ENCODE measurements around the gene CDC42BPB. TPM values are rescaled to one million over a fixed set of nuclear protein-coding genes. Genes with fewer than 3 reads are reported as not detected.

The CDC42BPB gene
- total and polyA plus RNA-seq, 2 of the 4 experiments (the other 2 are of a cell fraction): 49.1 to 81.4 TPM

GRCh38 chr14:102924632-102925588 lies 132.4 kb downstream of the CDC42BPB start:
- dilution Hi-C loops (cut with HindIII; ENCODE audit: low sequenced_read_pairs, unreplicated experiment): no loop called here

More at GRCh38 chr14:102924632-102925588, 132.4 kb downstream of the CDC42BPB start:
- Histone ChIP-seq H2AFZ (replicated peaks; ENCODE audit: low read length, poor library complexity) (no peak overlapping the region), H3K4me1 (ENCODE audit: control insufficient read depth, insufficient read depth, low read length) (peaks cover 13% of the 10 kb centered on the region), H4K91ac (ENCODE audit: insufficient read depth, low read depth, low read length) (no peak overlapping the region), H2BK120ac (ENCODE audit: low read depth, low read length) (no peak overlapping the region), H3K9me3 (ENCODE audit: control insufficient read depth, insufficient read depth, low read length) (peaks cover 7% of the 10 kb centered on the region; the same call in 1 of the 2 replicates), H4K5ac (ENCODE audit: low read depth, low read length) (no peak overlapping the region), H3K27me3 (ENCODE audit: control insufficient read depth, insufficient read depth, low read length) (peaks cover 76% of the 10 kb centered on the region), H3K4me2 (ENCODE audit: low read depth, low read length) (no peak overlapping the region), H2AK9ac (replicated peaks; ENCODE audit: low read depth, low read length, poor library complexity) (no peak overlapping the region), H2BK20ac (ENCODE audit: low read depth, low read length) (no peak overlapping the region), H3K79me1 (ENCODE audit: low read depth in 1 of 2, low read length in 2 of 2) (no peaks in the 10 kb centered on the region), H2AK5ac (ENCODE audit: low read depth, low read length) (no peak overlapping the region), H3K27ac (ENCODE audit: insufficient read depth, low read length) (no peak overlapping the region), H4K20me1 (ENCODE audit: insufficient read depth, low read length) (no peaks in the 10 kb centered on the region), H3K9me1 (ENCODE audit: insufficient read depth, low read length) (0 out of 2 replicates have a peak, but pooled peaks cover 3% of the 10 kb centered on the region), H3K14ac (replicated peaks; ENCODE audit: low read depth, low read length) (no peak overlapping the region), H2BK5ac (ENCODE audit: low read depth, low read length, poor library complexity, severe bottlenecking) (no peak overlapping the region), H3K18ac (ENCODE audit: low read depth, low read length) (no peak overlapping the region), H3K56ac (ENCODE audit: extremely low read depth, insufficient read depth, low read length) (no peak overlapping the region), H3K23ac (ENCODE audit: low read depth, low read length) (no peak overlapping the region), H3K4ac (ENCODE audit: low read depth, low read length) (no peak overlapping the region), H4K8ac (ENCODE audit: low read depth in 2 of 2, low read length in 2 of 2) (no peak overlapping the region), H2BK15ac (ENCODE audit: low read depth, low read length) (no peak overlapping the region), H3K9ac (ENCODE audit: low read depth, low read length) (no peak overlapping the region), H3K36me3 (ENCODE audit: control insufficient read depth, insufficient read depth, low read length) (no peaks in the 10 kb centered on the region), H3K4me3 (ENCODE audit: insufficient read depth, low read depth, low read length) (no peak overlapping the region)
- POLR2A ChIA-PET (ENCODE audit: unreplicated experiment): interaction anchor here (0.6 kb wide), 2 partner anchors 101 to 212 kb away, joined by 3 to 18 read pairs; no protein-coding TSS in a partner anchor
- CTCF ChIA-PET: no interaction called here
- intact Hi-C loops (cut with micrococcal nuclease) (no loop called here), in situ Hi-C loops (cut with MboI; ENCODE audit: low sequenced_read_pairs) (no loop called here)
- WGBS, 2 experiments (ENCODE audit: extremely low coverage in 2 of 2, insufficient read length in 1 of 2): 76% methylated on average over 12 of the region's 25 CpGs; no CpG with 5 or more reads in 1 of the 2 experiments
- TF ChIP-seq MAZ (IDR thresholded peaks at IDR 0.05; ENCODE audit: borderline replicate concordance, low read depth, low read length): no peak
- no peak for TF ChIP-seq RAD21 (IDR thresholded peaks at IDR 0.05; ENCODE audit: low read length)
- no peak for TF ChIP-seq SMC3 (IDR thresholded peaks at IDR 0.05; ENCODE audit: low read depth, low read length)
- TF ChIP-seq CTCF (conservative IDR thresholded peaks at IDR 0.05; ENCODE audit: low read depth, low read length): no peak
- no peak for TF ChIP-seq CEBPB (IDR thresholded peaks at IDR 0.05; ENCODE audit: low read depth, low read length)
- TF ChIP-seq RCOR1 (IDR thresholded peaks at IDR 0.05; ENCODE audit: insufficient replicate concordance, low read length): no peak
- TF ChIP-seq MXI1 (IDR thresholded peaks at IDR 0.05; ENCODE audit: borderline replicate concordance, low read depth, low read length): no peak
- ATAC-seq (ENCODE audit: low read depth) (no peak), DNase-seq (no peak)
- no TSS peak for BruUV-seq (replicated peaks)
